Neural crest cell (in vitro differentiated cells): Measurements from ENCODE around the gene NFATC1. TPM values are rescaled to one million over a fixed set of nuclear protein-coding genes. Genes with fewer than 3 reads are reported as not detected.

Source experiments
- DNase-seq: peaks from one replicate; pipeline ENCODE4 v3.0.0; 2021; ENCODE audit warnings: low read depth, mixed read lengths, low spot score
- H3K27ac Mint-ChIP-seq: one replicate; pipeline ENCODE4 v1.8.0; 2021; ENCODE audit warnings: mild to moderate bottlenecking, mixed read lengths; ENCODE audit not compliant: unreplicated experiment
- H3K27me3 Mint-ChIP-seq: 2 replicates; pipeline ENCODE4 v1.8.0; 2021; ENCODE audit warnings: low read depth, mild to moderate bottlenecking, mixed read lengths
- H3K36me3 Mint-ChIP-seq: 2 replicates; pipeline ENCODE4 v1.8.0; 2021; ENCODE audit warnings: low read depth, mild to moderate bottlenecking, mixed read lengths
- H3K4me1 Mint-ChIP-seq: 2 replicates; pipeline ENCODE4 v1.8.0; 2021; ENCODE audit warnings: mixed read lengths
- H3K4me3 Mint-ChIP-seq: one replicate; pipeline ENCODE4 v1.8.0; 2021; ENCODE audit warnings: mild to moderate bottlenecking, mixed read lengths
- H3K9me3 Mint-ChIP-seq: 2 replicates; pipeline ENCODE4 v1.8.0; 2021; ENCODE audit warnings: mixed read lengths
- total RNA-seq: library from RNA; stranded (reverse); gene quantifications from 2 replicates; pipeline ENCODE4 v1.2.1, GENCODE V29; 2021
- TF ChIP-seq, protein P1 (sequence below): fragments of 200-600 bp; sonication (generic); conservative IDR thresholded peaks from 2 replicates; pipeline ENCODE4 v1.5.0; 2021; ENCODE audit warnings: antibody characterized with exemption, mild to moderate bottlenecking

The NFATC1 gene
- total RNA-seq, 1 donor from 2014 or later = 2.4 TPM

DNA sequence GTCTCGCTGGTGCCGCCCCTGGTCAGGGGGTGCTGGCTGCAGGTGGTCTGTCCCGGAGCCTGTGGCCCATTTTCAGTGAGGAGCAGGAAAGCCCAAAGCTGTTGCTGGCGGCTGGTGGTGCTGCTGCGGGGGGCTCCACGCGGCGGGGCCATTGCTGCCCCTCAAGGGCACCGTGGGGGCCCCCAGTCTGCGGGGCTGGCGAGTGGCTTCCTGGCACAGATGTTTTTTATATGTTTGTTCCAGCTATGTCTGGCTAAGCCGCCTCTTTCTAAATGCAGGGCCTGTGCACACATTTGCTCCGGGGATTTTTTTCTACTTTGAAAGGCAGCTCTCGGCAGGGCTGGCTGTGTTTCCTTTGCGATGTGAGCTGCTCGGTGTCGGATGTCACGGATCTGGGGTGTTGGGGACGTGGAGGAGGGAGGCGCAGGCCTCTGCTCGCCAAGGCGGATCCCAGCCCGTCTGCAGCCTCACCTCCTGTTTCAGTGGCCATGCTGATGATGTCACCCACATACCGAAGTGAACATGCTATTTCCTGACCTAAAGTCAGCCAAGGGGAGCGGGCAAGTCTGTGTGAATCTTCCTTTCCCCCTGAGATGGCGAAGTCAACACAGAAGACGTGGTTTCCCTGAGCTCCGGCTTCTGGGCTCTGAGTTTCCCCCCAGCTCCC is 171.9 kb downstream of the NFATC1 start:
- Mint-ChIP-seq H3K4me3 (no peak overlapping the region), H3K4me1 (peaks cover 24% of the 10 kb centered on the region), H3K9me3 (peaks cover 4% of the 10 kb centered on the region), H3K36me3 (no peaks in the 10 kb centered on the region), H3K27ac (peak overlapping the region; percentile 66), H3K27me3 (peaks cover 7% of the 10 kb centered on the region)
- TF ChIP-seq, protein P1, sequence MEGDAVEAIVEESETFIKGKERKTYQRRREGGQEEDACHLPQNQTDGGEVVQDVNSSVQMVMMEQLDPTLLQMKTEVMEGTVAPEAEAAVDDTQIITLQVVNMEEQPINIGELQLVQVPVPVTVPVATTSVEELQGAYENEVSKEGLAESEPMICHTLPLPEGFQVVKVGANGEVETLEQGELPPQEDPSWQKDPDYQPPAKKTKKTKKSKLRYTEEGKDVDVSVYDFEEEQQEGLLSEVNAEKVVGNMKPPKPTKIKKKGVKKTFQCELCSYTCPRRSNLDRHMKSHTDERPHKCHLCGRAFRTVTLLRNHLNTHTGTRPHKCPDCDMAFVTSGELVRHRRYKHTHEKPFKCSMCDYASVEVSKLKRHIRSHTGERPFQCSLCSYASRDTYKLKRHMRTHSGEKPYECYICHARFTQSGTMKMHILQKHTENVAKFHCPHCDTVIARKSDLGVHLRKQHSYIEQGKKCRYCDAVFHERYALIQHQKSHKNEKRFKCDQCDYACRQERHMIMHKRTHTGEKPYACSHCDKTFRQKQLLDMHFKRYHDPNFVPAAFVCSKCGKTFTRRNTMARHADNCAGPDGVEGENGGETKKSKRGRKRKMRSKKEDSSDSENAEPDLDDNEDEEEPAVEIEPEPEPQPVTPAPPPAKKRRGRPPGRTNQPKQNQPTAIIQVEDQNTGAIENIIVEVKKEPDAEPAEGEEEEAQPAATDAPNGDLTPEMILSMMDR = no peak
- DNase-seq = no peak

DNA sequence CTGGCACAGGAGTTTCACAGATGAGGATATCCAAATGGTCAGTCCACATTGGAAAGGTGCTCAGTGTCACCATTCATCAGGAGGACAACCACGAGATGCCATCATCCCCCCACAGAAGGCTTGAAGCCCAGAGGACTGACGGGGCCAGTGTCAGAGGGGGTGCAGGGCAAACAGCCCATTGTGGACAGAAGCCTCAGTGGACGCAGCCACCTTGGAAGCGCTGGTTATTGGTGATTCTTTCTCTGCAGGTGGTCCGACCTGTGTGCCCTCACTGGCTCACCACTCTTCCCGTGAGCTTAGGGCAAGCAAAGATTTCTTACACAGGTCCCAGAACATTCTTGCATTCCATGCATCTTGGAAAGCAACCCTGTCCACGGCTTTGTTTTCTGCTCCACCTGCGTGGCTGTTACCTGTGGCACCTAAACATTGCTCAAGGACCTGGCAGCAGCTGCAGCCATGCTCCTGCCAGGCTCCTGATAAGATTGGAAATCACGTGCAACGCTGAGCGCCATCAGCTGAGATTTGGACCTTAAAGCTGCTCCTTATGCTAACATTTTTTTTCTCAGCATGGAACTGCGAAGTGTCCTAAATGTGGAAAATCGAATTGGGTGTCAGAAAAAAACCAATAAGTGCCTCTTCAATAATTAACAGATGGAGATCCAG is 172.9 kb downstream of the NFATC1 start:
- Mint-ChIP-seq H3K36me3 (no peaks in the 10 kb centered on the region), H3K9me3 (peaks cover 4% of the 10 kb centered on the region), H3K4me1 (peaks cover 24% of the 10 kb centered on the region), H3K27me3 (peaks cover 7% of the 10 kb centered on the region), H3K4me3 (no peak overlapping the region), H3K27ac (no peak overlapping the region)
- no peak for DNase-seq
- TF ChIP-seq, protein P1 = no peak

DNA sequence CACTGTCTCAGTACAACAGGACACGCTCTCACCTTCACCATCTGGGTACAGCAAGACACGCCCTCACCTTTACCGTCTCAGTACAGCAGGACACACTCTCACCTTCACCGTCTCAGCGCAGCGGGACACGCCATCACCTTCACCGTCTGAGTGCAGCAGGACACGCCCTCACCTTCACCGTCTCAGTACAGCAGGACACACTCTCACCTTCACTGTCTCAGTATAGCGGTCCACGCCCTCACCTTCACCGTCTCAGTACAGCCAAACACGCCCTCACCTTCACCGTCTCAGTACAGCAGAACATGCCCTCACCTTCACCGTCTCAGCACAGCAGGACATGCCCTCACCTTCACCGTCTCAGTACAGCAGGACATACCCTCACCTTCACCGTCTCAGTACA is 174.0 kb downstream of the NFATC1 start:
- no peak overlapping the region for H3K4me3 Mint-ChIP-seq
- H3K9me3 Mint-ChIP-seq = peaks cover 4% of the 10 kb centered on the region
- no peak for DNase-seq
- H3K27me3 Mint-ChIP-seq = peaks cover 7% of the 10 kb centered on the region
- H3K36me3 Mint-ChIP-seq = no peaks in the 10 kb centered on the region
- H3K27ac Mint-ChIP-seq = no peak overlapping the region
- peaks cover 24% of the 10 kb centered on the region for H3K4me1 Mint-ChIP-seq
- TF ChIP-seq, protein P1 = no peak

DNA sequence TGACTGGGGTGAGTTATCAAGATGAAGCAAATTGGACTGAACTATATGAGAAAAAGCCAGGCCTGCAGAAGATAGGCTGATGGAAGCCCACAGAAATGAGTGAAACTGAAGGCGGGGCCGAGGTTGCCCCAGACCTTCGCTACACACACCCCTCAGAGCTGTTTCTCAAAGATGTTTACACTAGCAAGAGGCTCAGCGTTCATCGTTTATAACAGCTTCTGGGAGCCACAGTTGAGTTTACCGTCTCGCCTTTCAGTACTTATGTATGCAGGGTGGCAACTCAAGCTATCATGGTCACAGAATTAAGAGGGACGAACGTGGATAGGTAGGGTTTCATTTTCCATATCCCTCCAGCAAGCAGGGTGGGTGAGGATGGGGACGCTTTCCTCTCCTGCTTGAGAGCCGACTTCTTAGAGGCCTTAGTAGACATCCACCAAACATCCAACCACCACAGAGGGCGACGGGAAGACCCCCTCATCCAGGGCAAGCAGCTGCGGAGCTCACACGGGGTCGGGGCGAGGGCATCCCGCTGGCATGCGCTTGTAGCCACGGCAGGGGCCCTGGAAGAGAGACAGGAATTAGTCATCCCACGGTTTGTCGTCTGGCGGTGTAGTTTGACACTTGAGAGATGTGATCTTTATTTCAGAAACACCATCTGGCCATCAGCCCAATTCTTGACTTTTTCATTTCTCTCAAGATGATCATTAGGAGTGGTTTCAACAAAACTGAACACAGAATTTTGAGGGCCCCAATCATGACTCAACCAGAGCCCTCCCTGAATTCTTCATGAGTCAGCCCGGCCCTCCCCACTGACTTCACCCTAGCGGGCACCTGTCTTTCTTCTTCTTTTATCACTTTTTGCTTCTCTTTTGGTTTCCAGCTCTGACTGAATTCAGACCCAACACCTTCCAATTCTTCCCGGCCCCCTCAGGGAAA is 174.8 kb downstream of the NFATC1 start:
- peaks cover 24% of the 10 kb centered on the region for H3K4me1 Mint-ChIP-seq
- no peak for DNase-seq
- TF ChIP-seq, protein P1 = no peak
- peaks cover 7% of the 10 kb centered on the region for H3K27me3 Mint-ChIP-seq
- H3K4me3 Mint-ChIP-seq = no peak overlapping the region
- peaks cover 4% of the 10 kb centered on the region for H3K9me3 Mint-ChIP-seq
- H3K36me3 Mint-ChIP-seq = no peaks in the 10 kb centered on the region
- H3K27ac Mint-ChIP-seq = no peak overlapping the region

DNA sequence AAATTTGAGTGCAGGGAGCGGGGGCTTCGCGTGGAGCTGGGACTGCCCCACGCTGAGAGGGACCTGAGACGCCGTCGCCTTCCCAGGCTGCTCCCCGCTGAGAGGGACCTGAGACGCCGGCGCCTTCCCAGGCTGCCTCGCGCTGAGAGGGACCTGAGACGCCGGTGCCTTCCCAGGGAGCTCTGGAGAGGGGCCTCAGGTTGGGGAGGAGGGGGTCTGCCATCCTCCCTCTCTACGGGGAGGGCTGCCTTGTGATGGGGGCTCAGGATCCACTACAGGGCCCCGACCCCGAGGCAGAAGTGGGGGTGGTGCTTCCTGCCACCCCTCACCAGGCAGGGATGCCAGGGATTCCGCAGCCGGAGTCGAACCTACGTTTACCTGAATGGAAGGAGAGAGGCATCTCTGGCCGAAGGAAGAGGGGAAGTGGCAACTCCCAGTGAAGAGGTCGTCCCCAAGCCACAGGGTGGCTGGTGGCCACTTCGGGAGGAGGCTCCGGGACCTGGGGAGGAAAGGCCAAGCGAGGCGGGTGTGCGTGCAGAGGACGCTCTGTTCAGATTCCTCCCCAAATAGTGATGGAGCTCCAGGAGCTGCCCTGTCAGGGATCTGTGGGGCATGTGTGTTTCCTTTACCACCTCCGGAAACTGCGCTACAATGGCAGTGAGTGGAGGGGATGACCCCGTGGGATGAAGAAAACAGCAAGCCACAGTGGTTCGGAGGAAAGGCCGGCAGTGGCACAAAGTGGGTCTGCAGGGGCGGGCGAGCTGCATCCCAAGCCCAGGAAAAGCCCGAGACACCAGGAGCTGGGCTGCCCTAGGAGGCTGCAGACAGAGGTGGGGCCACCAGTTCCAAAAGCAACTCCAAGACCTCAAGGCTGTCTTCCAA is 175.7 kb downstream of the NFATC1 start:
- Mint-ChIP-seq H3K4me3 (no peak overlapping the region), H3K9me3 (peaks cover 4% of the 10 kb centered on the region), H3K27ac (no peak overlapping the region), H3K27me3 (peaks cover 7% of the 10 kb centered on the region), H3K36me3 (no peaks in the 10 kb centered on the region), H3K4me1 (peaks cover 18% of the 10 kb centered on the region)
- TF ChIP-seq, protein P1 = no peak
- DNase-seq = no peak
